Measurements from ENCODE around the gene FMNL2.
"Not testable (repeated sequence)": the region's sequence is repeated elsewhere in the genome, so short reads cannot be mapped to it uniquely, and the experiment has no call there.

FMNL2 gene

DNA sequence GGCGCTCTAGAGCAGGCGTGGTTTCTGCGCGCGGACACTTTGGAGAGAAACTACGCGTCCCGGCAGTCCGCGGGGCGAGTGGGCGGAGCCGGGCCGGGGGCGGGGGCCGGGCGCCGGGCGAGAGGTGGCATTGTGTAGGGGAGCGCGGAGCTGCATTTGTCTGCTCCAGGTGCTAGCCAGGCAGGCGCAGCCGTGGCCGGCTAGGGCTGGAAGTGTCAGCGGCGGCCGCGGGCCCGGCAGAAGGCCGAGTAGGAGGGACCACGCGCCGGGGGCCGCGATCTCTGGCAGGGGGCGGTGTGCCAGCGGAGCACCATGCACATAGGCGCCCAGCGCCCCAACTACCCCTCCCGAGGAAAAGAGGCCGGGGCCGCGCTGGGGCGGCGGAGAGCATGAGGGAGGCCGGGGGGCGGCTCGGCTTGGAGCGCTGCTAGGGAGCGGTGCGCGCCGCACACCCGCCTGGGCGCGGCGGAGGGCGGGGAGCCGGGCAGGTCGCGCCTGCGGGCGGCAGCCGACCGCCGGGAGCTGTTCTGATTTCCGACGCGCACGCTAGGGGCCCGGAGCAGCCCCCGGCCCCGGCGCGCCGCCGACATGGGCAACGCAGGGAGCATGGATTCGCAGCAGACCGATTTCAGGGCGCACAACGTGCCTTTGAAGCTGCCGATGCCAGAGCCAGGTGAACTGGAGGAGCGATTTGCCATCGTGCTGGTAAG lies at the start of gene FMNL2:
FMNL2 (plus strand) TSS at position 159 of the 710 bp plus-strand sequence.
- DNase-seq, result peak; percentile 88

DNA sequence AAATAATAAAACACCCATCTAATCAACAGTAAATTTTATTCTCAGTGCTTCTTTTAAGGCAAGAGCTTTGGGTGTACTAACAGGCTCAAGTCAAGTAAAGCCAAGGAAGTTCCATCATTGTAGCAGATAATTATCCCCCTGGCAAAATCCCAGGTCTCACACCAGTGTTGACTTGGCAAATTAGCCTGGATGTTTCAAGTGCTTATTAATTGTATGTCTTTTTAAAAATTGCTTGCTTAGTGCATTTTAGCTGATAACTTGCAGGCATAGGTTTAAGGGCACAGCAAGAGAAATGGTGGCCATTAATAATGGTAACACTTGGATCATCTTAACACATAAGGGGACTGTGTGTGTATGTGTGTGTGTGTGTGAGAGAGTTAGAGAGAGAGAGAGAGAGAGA lies 42.0 kb upstream of the FMNL2 start:
- no peak for DNase-seq

DNA sequence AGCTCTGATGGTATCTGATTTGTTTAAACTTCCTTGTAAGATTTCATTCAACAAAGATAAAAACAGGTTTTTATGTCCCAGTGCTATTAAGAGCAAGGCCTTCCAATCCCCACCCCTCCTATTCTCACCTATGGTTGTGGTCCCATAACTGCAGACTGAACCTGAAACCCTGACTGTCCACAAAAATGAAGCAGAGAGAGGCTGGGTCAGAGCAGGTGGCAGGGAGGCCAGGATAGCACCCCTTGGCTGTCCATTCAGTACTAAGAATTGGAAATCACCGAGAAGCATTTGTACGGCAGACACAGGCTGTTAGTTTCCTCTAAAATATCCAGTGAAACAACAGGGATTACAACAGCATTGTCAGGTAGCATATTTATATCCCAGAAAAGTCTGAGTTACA lies 37.3 kb upstream of the FMNL2 start:
- no peak for DNase-seq

DNA sequence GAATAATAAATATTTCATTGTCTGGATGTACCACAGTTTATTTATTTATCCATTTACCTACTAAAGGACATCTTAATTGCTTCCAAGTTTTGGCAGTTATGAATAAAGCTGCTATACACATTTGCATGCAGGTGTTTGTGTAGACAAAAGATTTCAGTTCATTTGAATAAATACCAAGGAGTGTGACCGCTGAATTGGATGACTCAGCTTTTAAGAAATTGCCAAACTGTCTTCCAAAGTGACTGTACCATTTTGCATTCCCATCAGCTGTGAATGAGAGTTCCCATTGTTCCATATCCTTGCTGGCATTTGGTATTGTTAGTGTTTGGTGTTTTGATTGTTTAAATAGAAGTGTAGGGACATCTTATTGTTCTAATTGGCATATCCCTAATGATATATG lies 36.2 kb upstream of the FMNL2 start:
- DNase-seq, result peak; percentile 8

DNA sequence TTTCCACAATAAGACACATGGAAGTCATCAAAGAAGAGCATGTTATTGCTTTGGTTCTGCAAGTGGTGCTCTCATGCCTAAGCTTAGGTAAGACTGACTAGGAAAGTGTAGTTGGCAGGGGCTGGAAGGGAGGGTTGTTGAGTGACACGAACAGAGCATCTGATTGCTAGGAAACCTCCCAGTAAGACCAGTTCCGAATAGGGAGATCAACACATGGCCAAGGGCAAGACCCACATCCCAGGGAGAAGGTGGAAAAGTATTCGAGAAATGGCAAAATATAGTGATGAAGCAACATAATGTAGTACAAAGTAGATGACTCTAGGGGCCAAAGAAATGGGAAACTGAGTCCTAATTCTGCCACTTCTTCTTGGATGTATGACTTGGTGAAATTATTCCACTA lies 33.8 kb upstream of the FMNL2 start:
- no peak for DNase-seq

DNA sequence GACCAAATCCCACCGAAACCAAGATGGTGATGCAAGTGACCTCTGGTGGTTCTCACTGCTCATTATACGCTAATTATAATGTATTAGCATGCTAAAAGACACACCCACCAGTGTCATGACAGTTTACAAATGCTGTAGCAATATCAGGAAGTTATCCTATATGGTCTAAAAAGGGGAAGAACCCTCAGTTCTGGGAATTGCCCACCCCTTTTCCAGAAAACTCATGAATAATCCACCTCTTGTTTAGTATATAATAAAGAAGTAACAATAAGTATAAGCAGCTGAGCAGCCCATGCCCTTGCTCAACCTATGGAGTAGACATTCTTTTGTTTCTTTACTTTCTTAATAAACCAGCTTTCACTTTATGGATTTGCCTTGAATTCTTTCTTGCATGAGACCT lies 31.0 kb upstream of the FMNL2 start:
- DNase-seq, result peak; percentile 64

DNA sequence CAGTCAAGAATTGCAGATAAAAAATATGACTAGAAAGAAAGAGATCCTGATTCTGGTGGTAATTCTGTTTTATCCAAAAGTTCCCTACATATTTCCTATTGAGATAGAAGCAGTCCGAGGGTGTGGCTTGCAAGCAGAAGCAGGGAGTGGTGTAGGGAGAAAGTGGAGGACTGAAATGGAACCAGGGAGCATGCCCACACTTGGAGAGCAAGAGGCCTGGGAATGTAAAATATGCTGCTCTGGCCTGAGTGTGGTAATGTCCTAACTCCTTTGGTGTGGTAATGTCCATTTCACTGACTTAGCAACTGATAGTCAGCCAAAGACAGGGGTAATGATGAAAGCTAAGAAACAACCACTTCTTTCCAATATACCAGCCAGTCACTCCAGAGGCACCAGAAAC lies 30.1 kb upstream of the FMNL2 start:
- no peak for DNase-seq

DNA sequence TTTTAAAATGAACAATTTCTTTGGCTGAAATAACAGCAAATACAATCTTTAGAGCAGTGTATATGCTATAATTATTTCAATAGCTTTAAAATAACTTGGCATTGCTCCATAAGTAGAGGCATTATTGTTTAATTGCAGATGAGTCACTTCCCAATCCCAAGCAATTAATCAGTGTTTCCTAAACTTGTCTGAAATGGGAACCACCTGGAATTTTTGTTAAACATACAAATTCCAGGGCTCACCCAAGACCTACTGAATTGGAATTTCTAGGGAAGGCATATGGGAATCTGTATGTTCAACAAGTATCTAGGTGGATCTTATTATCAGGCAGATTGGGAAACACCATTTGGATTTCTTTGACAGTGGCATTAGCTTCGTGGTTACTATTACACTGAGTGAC lies 27.1 kb upstream of the FMNL2 start:
- no peak for DNase-seq

DNA sequence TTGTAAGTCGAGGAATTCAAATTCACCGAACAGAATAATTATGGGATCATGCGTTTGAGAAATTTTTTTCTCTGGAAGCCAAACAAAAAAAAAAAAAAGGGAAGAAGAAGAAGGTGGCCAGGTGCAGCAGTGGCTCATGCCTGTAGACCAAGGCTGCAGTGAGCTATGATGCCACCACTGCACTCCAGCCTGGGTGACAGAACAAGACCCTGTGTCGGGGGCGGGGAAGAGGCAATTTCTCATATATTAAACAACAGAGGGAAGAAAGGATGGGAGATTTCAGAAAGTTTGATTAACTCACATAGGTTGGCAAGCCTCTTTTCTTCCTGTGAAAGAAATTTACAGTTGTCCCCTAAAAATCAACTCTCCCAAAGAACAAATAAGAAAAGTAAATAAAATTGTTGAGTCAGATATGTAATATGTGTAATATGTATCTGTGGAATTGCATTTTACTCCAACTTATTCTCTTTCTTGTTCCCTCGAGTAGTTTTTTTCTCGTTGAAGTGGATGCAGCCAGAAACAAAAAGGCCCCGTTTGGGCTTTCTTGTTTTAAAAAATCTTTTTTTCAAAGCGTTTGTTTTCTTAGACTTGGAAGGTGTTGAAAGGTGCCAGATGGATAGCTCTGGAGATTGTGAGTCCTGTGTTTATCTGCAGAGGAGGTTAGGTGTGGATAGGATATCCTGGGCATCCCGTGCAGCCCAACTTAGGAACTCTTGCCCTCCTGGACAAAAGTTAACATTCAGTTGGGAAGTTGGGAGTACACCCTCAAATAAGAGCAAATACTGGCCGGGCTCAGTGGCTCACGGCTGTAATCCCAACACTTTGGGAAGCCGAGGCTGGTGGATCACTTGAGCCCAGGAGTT lies 25.4 kb upstream of the FMNL2 start:
- no peak for DNase-seq

DNA sequence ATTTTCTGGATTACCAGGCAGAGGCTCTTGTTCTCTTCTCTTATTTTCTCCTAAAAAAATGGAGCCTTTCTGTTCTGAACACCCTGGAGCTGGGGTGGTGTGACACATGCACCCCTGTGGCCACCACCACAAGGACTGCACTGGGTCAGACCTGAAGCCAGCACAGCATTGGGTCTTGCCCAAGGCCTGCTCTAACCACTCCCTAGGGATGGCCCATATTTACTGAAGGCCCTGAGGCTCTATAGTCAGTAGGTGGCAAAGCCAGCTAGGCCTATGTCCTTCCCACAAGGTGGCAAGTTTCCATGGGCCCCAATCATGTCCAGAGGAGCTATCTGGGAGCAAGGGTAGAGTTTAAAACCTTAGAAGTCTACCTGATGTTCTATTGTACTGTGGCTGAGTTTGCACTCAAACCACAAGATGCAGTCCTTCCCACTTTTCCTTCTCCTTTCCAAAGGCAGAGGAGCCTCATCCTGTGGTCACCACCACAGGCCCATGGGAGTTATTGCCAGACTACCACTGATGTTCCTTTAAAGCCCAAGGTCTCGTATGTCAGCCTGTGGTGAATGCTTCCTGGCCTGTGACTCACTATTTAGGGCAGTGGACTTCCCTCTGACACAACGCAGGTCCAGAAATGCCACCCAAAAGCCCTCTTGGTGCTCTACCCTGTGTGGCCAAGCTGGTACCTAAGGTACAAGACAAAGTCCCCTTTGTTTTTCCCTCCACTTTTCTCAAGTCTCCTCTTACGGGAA lies 15.0 kb upstream of the FMNL2 start:
- peak; percentile 87 for DNase-seq

DNA sequence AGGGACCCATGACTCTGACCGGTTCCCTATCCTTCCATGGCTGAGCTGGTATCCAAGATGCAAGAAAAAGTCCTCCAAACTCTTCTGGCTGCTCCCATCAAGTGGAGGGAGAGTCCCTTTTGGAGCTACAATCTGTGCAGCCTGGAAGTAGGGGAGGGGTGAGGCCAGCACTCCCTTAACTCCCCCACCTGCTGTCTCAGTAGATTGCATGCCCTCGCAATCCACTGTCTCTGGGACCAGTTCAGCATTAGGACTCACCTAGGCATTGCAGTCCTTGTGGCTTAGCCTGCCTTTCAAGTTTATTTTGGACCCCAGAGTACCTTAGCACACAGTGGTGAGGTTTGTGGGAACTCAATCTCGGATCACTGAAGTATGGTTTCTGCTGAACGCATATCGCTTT lies 14.2 kb upstream of the FMNL2 start:
- no peak for DNase-seq

DNA sequence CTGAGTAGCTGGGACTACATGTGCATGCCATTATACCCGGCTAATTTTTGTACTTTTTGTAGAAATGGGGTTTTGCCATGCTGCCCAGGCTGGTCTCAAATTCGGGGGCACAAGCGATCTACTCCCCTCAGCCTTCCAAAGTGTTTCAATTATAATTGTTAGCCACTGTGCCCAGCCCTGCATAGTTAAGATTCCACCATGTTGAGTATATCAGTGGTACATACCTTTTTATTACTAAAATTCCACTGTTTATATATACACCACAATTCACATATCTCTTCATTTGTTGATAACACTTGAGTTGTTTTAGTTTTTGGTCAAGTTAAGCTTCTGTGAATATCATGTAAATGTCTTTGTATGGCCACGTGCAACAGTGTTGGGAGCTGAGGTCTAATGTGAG lies 12.8 kb upstream of the FMNL2 start:
- DNase-seq, result no peak

DNA sequence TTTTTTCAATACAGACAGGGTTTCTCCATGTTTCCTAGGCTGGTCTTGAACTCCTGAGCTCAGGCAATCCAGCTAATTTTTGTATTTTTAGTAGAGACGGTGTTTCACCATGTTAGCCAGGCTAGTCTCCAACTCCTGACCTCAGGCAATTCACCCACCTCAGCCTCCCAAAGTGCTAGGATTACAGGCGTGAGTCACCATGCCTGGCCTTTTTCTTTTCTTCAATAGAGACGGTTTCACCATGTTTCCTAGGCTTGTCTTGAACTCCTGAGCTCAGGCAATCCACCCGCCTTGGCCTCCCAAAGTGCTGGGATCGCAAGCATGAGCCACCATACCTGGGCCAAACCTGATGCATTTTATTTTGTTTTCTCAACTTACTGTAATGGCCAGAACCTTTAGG lies 9.8 kb upstream of the FMNL2 start:
- DNase-seq, result not testable (repeated sequence)

DNA sequence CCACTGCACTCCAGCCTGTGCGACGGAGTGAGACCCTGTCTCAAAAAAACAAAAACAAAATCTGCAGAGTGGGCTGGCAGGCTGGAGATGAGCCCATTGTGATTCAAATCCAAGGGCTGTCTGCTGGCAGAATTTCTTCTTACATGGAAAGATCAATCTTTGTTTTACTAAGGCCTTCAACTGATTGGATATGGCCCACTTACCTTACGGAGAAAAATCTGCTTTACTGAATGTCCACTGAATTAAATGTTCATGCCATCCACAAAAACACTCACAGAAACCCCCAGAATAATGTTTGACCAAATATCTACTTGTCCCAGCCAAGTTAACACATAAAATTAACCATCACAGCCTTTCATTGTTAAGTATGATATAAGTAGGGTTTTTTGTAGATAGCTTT lies 8.3 kb upstream of the FMNL2 start:
- no peak for DNase-seq

DNA sequence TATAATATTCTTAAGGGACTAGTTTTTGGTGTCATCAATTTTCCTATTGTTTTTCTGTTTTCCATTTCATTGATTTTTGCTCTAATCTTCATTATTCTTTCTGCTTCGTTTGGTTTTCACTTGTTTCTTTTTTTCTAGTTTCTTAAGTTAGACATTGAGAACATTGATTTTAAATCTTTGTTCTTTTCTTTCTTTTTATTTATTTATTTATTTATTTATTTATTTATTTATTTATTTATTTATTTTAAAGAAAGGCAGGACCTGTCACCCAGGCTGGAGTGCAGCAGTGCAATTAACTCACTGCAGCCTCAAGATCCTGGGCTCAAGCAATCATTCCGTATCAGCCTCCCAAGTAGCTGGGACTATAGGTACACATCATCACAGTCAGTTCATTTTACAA lies 7.0 kb upstream of the FMNL2 start:
- no peak for DNase-seq

DNA sequence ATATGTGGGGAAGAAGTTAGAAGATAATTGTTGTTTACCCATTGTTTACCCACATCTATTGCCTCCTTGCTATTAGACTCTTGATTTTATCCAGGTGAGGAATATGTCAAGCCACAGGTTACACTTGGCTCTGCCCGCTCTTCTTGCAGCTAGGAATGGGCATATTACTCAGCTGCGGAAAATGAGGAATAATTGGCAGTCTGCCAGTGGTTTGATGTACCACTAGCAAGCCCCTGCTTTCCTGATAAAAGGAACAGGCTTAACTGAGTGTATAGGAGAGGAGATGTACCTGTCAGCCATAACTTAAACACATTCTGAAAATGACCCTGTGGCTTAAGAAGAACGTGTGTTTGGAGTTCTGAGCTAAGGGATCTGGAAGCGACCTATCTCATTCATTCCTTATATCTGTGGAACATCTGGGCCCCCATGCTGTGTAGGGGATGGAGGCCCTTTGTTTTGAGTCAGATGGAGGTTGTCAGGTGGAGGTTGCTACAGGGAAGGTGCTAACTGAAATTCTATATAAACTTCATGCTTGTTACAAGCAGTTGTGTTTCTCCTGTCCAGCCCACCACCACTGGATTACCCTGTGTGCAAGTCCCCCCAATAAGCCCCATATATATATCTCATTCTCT lies 4.6 kb upstream of the FMNL2 start:
- DNase-seq, result no peak

DNA sequence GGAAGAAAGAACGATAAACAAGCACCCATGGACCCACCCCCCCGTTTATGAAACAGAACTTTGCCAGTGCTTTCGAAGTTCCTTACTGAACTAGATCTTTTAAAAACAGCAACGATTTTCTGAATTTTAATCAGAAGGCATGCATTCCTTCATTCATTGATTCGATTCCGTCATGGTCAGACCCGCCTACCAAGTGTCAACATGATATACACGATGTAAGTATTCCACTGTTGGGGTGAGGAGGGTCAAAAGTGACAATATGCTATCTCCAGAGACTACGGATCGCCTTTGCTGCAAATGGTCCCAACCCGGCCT lies 316 bp upstream of the FMNL2 start:
- no peak for DNase-seq

DNA sequence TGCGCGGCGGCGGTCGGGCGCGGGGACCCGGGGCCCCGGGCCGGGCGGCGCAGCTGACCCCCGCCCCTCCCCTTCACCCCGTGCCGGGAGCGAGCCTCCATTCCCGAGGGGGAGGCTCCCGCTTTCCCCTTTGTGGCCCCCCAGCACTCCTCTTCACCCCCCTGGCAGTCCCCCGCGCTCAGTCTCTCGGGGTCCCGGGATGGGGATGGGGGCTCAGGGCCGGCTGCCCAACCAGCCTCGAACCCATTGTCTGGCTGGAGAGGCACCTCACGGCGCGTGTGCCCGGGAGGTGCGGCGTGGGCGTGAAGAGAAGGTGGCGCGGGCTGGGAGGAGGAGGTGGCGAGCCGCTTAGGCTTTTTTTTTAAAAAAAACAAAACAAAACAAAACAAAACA lies 748 bp downstream of the FMNL2 start:
- DNase-seq, result no peak

DNA sequence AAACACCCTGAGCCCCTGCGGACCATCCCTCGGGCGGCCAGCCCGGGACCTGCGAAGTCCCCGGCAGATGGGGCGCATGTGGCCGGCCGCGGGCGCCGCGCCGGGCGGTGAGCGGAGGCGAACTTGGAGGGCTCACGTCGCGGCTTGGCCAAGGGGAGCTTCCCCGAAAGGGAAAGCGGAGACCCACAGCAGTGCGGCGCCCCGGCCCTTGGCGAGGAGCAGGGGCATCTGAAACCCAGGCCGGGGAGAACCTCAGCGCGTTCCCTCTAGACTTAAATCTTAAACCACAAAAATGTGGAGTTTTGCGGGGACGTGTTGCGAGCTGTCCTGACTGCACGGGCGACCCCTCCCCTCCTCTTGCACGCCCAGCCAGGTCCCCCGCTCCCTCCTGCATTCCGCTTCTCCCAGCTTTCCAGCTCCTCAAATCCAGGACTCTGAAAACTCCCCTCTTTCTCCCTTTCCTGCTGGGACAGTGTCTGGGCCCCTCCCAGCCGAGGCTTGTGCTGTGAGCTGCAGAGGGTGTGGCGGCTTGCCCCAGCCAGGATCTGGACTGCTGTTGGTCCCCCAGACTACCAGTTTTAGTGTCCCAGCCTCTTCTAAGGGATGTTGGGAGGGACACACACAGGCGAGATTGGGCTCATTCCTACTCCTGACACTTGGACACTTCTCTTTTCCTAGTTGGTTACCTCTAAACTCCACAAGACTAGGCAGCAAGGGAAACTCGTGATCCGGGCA lies 1.3 kb downstream of the FMNL2 start:
- DNase-seq, result peak; percentile 71

DNA sequence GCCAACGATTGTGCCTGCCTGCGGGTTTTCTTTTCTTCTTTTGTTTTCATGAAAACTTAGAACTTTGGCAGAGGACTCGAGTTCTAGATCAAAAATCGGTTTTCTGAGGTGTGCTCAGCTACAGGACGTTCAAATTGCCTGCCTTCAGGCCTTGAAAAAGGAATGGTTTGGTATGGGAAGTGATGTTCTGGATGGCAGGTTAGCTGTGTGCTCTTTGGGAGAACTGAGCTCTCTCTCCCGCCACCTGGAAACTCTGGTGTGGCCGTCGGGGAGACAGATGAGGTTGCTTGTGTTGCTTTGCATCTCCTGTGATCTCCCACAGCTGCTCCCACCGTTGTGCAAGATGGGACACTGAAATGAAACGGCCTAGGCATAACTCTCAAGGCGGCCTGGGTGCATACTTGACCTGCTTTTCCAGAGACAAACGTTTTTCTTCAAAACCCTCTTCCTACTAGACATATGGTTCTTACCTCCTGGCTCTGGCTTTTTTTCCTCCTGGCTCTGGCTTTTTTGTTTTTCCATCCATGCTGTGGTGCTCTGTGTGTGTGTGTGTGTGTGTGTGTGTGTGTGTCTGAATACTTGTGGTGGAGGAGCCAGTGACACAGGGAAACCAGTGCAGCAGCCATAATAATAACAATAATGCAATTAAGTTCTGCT lies 2.0 kb downstream of the FMNL2 start:
- DNase-seq, result peak; percentile 17

DNA sequence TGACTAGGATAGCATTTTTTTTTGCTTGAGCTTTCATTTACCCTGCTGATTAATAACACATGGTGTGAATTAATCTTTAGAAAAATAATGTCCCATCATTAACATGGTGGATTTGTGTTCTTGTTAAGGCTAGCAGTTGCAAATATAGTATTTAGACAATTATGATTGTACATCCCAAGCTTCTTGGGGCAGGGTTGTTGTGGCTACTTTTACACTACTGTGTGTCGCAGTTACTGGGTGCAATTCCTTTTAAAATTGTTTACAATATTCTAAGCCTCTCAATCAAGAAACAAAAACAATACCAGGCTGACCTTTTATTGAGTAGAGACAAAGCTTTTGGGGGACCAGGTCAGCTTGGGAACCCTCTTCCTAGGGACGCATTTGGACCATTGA lies 2.5 kb downstream of the FMNL2 start:
- no peak for DNase-seq

All from suppressor macrophage treated with lipopolysaccharide for 4 hours (primary cell).